PFSK-1 (cell line): ENCODE data around the gene STAT2.

Experiments
- SIN3A ChIP-seq: IDR thresholded peaks from 2 replicates; pipeline ENCODE4 v1.6.1; 2012; ENCODE audit warnings: mild to moderate bottlenecking, low read length, moderate library complexity, borderline replicate concordance; ENCODE audit not compliant: insufficient read depth
- TAF1 ChIP-seq: IDR thresholded peaks from 2 replicates; pipeline ENCODE4 v1.6.1; 2012; ENCODE audit warnings: low read length, control low read depth, borderline replicate concordance; ENCODE audit not compliant: insufficient read depth
- TF ChIP-seq, protein P1 (sequence below), 2 experiments: IDR thresholded peaks; 2 replicates each; pipeline versions ENCODE4 v1.6.1 to v1.8.0; 2011 to 2012; ENCODE audit warnings: low read depth in 2 of 2, low read length in 2 of 2, control low read depth in 1 of 2, inconsistent platforms in 1 of 2, mild to moderate bottlenecking in 1 of 2, moderate library complexity in 1 of 2; ENCODE audit not compliant: insufficient read depth in 1 of 2

DNA sequence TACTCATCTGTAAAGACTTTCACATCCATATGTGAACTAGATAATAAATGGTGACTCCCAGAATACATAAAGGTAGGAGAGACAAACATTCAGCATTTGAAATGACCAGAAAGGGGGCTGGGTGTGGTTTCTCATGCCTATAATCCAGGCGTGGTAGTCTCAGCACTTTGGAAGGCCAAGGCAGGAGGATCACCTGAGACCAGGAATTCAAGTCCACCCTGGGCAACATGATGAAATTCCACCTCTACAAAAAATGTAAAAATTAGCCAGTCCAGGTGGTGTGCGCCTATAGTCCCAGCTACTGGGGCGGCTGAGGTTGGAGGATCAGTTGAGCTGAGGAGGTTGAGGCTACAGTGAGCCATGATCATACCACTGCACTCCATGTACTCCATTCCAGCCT lies 55.6 kb downstream of the STAT2 start:
- no peak for TF ChIP-seq TAF1
- TF ChIP-seq SIN3A, result no peak
- TF ChIP-seq, protein P1, sequence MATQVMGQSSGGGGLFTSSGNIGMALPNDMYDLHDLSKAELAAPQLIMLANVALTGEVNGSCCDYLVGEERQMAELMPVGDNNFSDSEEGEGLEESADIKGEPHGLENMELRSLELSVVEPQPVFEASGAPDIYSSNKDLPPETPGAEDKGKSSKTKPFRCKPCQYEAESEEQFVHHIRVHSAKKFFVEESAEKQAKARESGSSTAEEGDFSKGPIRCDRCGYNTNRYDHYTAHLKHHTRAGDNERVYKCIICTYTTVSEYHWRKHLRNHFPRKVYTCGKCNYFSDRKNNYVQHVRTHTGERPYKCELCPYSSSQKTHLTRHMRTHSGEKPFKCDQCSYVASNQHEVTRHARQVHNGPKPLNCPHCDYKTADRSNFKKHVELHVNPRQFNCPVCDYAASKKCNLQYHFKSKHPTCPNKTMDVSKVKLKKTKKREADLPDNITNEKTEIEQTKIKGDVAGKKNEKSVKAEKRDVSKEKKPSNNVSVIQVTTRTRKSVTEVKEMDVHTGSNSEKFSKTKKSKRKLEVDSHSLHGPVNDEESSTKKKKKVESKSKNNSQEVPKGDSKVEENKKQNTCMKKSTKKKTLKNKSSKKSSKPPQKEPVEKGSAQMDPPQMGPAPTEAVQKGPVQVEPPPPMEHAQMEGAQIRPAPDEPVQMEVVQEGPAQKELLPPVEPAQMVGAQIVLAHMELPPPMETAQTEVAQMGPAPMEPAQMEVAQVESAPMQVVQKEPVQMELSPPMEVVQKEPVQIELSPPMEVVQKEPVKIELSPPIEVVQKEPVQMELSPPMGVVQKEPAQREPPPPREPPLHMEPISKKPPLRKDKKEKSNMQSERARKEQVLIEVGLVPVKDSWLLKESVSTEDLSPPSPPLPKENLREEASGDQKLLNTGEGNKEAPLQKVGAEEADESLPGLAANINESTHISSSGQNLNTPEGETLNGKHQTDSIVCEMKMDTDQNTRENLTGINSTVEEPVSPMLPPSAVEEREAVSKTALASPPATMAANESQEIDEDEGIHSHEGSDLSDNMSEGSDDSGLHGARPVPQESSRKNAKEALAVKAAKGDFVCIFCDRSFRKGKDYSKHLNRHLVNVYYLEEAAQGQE (IDR thresholded peaks at IDR 0.05; ENCODE audit: insufficient read depth in 1 of 2, low read depth in 2 of 2, low read length in 2 of 2), result no peak
